Measurements from ENCODE around the gene CHRNA5. TPM values are rescaled to one million over a fixed set of nuclear protein-coding genes. Genes with fewer than 3 reads are reported as not detected.

The CHRNA5 gene
- polyA plus RNA-seq, 3 donors = 0.19 TPM; not detected in 2

- Mint-ChIP-seq H3K4me1 (no peaks in the 10 kb centered on the region), H3K27me3 (ENCODE audit: low read depth in 3 of 3) (peaks cover 0 to 7% (median 2%) of the 10 kb centered on the region in 3 donors), H3K27ac (peak overlapping the region in 1 of 7 donors; percentile 38), H3K9me3 (peaks cover 0 to 11% (median 5%) of the 10 kb centered on the region in 7 donors), H3K4me3 (no peak overlapping the region), H3K36me3 (no peaks in the 10 kb centered on the region)
- Histone ChIP-seq H3K27ac (ENCODE audit: low read depth in 1 of 2, low read length in 2 of 2) (no peak overlapping the region), H3K79me2 (ENCODE audit: insufficient read depth, low read length) (no peaks in the 10 kb centered on the region), H3K4me2 (replicated peaks; ENCODE audit: extremely low read depth, low read length, poor library complexity, severe bottlenecking) (no peak overlapping the region), H4K20me1 (ENCODE audit: insufficient read depth, low read length) (no peaks in the 10 kb centered on the region), H3K36me3 (replicated peaks in 1 of 2; ENCODE audit: control insufficient read depth in 1 of 2, insufficient read depth in 2 of 2, low read length in 2 of 2) (no peaks in the 10 kb centered on the region), H3K27me3 (ENCODE audit: control insufficient read depth in 2 of 2, insufficient read depth in 2 of 2, low read length in 2 of 2) (no peaks in the 10 kb centered on the region), H3K9ac (ENCODE audit: insufficient read depth, low read length, poor library complexity, severe bottlenecking) (no peak overlapping the region), H3K9me3 (replicated peaks in 1 of 2; ENCODE audit: control insufficient read depth in 1 of 2, insufficient read depth in 1 of 2, low read length in 2 of 2) (peaks cover 0 to 5% of the 10 kb centered on the region in 2 donors), H3K4me3 (replicated peaks in 1 of 3; ENCODE audit: low read depth in 2 of 3, low read length in 3 of 3) (no peak overlapping the region), H3K4me1 (ENCODE audit: control insufficient read depth in 1 of 2, insufficient read depth in 2 of 2, low read length in 2 of 2) (no peaks in the 10 kb centered on the region), H2AFZ (ENCODE audit: insufficient read depth, low read depth, low read length, poor library complexity, severe bottlenecking) (no peak overlapping the region)
- 83% methylated on average over 3 of the region's 5 CpGs for WGBS (ENCODE audit: insufficient coverage)
- no peak for TF ChIP-seq CTCF (IDR thresholded peaks at IDR 0.05)
- intact Hi-C loops (cut with micrococcal nuclease) = no loop called here
- no peak for DNase-seq
These were observed 41.1 kb upstream of the CHRNA5 start for GRCh38 chr15:78524230-78524629.

GRCh38 chr15:78527325-78527724 is 38.0 kb upstream of the CHRNA5 start:
- no peak overlapping the region for H3K27ac Mint-ChIP-seq
- Histone ChIP-seq H4K20me1 (ENCODE audit: insufficient read depth, low read length) (no peaks in the 10 kb centered on the region), H3K79me2 (ENCODE audit: insufficient read depth, low read length) (no peaks in the 10 kb centered on the region), H2AFZ (ENCODE audit: insufficient read depth, low read depth, low read length, poor library complexity, severe bottlenecking) (no peak overlapping the region), H3K4me3 (replicated peaks in 1 of 3; ENCODE audit: low read depth in 2 of 3, low read length in 3 of 3) (no peak overlapping the region), H3K4me1 (ENCODE audit: control insufficient read depth in 1 of 2, insufficient read depth in 2 of 2, low read length in 2 of 2) (no peaks in the 10 kb centered on the region), H3K9me3 (replicated peaks in 1 of 2; ENCODE audit: control insufficient read depth in 1 of 2, insufficient read depth in 1 of 2, low read length in 2 of 2) (peaks cover 0 to 5% of the 10 kb centered on the region in 2 donors), H3K4me2 (replicated peaks; ENCODE audit: extremely low read depth, low read length, poor library complexity, severe bottlenecking) (no peak overlapping the region), H3K27ac (ENCODE audit: low read depth in 1 of 2, low read length in 2 of 2) (no peak overlapping the region), H3K27me3 (ENCODE audit: control insufficient read depth in 2 of 2, insufficient read depth in 2 of 2, low read length in 2 of 2) (no peaks in the 10 kb centered on the region), H3K36me3 (replicated peaks in 1 of 2; ENCODE audit: control insufficient read depth in 1 of 2, insufficient read depth in 2 of 2, low read length in 2 of 2) (no peaks in the 10 kb centered on the region), H3K9ac (ENCODE audit: insufficient read depth, low read length, poor library complexity, severe bottlenecking) (no peak overlapping the region)
- peaks cover 0 to 7% (median 2%) of the 10 kb centered on the region in 3 donors for H3K27me3 Mint-ChIP-seq (ENCODE audit: low read depth in 3 of 3)
- TF ChIP-seq CTCF (IDR thresholded peaks at IDR 0.05) = no peak
- intact Hi-C loops (cut with micrococcal nuclease) = no loop called here
- no peak overlapping the region for H3K4me3 Mint-ChIP-seq
- no peak for DNase-seq
- WGBS (ENCODE audit: insufficient coverage) = 95% methylated on average over 4 of the region's 5 CpGs
- peaks cover 0 to 11% (median 5%) of the 10 kb centered on the region in 7 donors for H3K9me3 Mint-ChIP-seq
- no peaks in the 10 kb centered on the region for H3K4me1 Mint-ChIP-seq
- H3K36me3 Mint-ChIP-seq = no peaks in the 10 kb centered on the region

All from CD14-positive monocyte (primary cell).